Activated naive CD4-positive, alpha-beta T cell treated with Interleukin-2 at 50 U/mL for 16 hours (primary cell): ENCODE data around the gene BBIP1.

Source experiments
- DNase-seq: peaks from one replicate; pipeline ENCODE4 v3.0.0-alpha.2; 2020

The BBIP1 gene

GRCh38 chr10:110861476-110861875 is 57.5 kb downstream of the BBIP1 start:
- DNase-seq = no peak

- DNase-seq = peak; percentile 35
Measured at GRCh38 chr10:110860576-110861241, 58.3 kb downstream of the BBIP1 start.

GRCh38 chr10:110859973-110860376 is 59.0 kb downstream of the BBIP1 start:
- DNase-seq = no peak

GRCh38 chr10:110859206-110859972 is 59.6 kb downstream of the BBIP1 start:
- DNase-seq = no peak

GRCh38 chr10:110858297-110858934 is 60.6 kb downstream of the BBIP1 start:
- no peak for DNase-seq

GRCh38 chr10:110857265-110858171 is 61.5 kb downstream of the BBIP1 start:
- peak; percentile 32 for DNase-seq

GRCh38 chr10:110853921-110854605 is 64.9 kb downstream of the BBIP1 start:
- DNase-seq = no peak

GRCh38 chr10:110852947-110853346 is 66.0 kb downstream of the BBIP1 start:
- no peak for DNase-seq

- peak; percentile 40 for DNase-seq
Measured at GRCh38 chr10:110852255-110852896, 66.6 kb downstream of the BBIP1 start.

- DNase-seq = no peak
Measured at GRCh38 chr10:110851020-110851612, 67.9 kb downstream of the BBIP1 start.

- DNase-seq = no peak
Measured at GRCh38 chr10:110850099-110850498, 68.9 kb downstream of the BBIP1 start.
